GM21367 (cell line): ENCODE results near the gene JAM3.

Experiments used
- ATAC-seq: cut with Tn5 transposase; IDR thresholded peaks from one replicate; pipeline ENCODE4 v1.9.1; 2021; ENCODE audit not compliant: unreplicated experiment

The JAM3 gene

GRCh38 chr11:134142536-134142935 is 73.7 kb downstream of the JAM3 start:
- no peak for ATAC-seq

- no peak for ATAC-seq
These were observed 74.9 kb downstream of the JAM3 start for GRCh38 chr11:134143801-134144200.

DNA sequence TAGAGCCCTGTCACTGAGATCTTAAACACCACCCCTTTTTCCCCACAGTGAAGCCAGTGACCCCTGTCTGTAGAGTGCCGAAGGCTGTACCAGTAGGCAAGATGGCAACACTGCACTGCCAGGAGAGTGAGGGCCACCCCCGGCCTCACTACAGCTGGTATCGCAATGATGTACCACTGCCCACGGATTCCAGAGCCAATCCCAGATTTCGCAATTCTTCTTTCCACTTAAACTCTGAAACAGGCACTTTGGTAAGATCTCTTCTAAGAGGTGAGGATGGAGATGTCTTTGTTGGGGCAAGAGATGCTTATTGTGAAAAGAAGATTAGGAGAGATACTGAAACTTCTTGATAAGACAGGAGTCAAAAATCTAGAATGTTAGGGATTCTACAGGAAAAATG is 75.9 kb downstream of the JAM3 start:
- no peak for ATAC-seq

GRCh38 chr11:134145715-134146114 is 76.8 kb downstream of the JAM3 start:
- ATAC-seq: no peak

GRCh38 chr11:134146598-134146997 is 77.7 kb downstream of the JAM3 start:
- no peak for ATAC-seq

- no peak for ATAC-seq
These were observed 80.5 kb downstream of the JAM3 start for GRCh38 chr11:134149371-134149770.

GRCh38 chr11:134150195-134150903 is 81.5 kb downstream of the JAM3 start:
- ATAC-seq: no peak

DNA sequence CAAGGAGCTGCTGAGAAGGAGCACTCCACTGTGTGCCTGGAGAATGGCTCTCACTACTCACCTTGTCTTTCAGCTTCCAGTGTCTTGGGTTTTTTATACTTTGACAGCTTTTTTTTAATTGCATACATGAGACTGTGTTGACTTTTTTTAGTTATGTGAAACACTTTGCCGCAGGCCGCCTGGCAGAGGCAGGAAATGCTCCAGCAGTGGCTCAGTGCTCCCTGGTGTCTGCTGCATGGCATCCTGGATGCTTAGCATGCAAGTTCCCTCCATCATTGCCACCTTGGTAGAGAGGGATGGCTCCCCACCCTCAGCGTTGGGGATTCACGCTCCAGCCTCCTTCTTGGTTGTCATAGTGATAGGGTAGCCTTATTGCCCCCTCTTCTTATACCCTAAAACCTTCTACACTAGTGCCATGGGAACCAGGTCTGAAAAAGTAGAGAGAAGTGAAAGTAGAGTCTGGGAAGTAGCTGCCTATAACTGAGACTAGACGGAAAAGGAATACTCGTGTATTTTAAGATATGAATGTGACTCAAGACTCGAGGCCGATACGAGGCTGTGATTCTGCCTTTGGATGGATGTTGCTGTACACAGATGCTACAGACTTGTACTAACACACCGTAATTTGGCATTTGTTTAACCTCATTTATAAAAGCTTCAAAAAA is 82.3 kb downstream of the JAM3 start:
- ATAC-seq: no peak

GRCh38 chr11:134152696-134153095 is 83.8 kb downstream of the JAM3 start:
- no peak for ATAC-seq

GRCh38 chr11:134153147-134153905 is 84.5 kb downstream of the JAM3 start:
- ATAC-seq: no peak

DNA sequence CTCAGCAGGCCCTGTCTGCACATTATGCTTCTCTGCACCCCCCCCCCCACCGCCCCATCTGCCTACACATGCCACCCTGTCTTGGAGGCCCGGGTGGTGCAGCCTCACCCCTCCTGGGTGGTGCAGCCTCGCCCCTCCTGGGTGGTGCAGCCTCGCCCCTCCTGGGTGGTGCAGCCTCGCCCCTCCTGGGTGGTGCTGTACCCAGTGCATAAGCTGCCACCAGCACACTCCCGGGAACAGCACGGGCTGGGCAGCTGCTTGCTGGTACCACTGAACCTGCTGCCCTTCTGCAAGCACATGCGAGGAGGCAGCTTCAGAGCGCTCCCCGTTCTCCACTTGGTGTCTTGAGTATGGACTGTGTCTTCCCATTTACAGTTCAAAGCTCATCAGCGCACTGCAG is 85.6 kb downstream of the JAM3 start:
- ATAC-seq: no peak

DNA sequence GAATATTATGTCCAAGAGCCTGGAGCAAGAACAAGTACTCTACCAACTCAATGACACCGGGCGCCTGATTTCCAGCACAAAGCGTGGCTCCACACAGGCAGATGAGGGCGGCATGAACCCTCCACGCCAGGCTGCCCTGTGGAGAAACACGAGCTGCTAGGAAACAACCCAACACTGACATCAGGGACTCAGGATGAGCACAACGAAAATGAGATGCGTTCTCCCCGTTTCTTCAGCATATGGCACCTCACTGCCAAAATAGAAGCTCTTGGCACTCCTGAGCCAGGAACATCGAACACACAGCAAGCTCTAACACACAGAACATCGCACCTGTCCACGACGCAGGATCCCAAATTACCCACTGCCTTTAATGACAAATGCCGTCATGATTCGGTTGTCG is 86.6 kb downstream of the JAM3 start:
- no peak for ATAC-seq

GRCh38 chr11:134155946-134156865 is 87.3 kb downstream of the JAM3 start:
- ATAC-seq: no peak

GRCh38 chr11:134157451-134157850 is 88.6 kb downstream of the JAM3 start:
- no peak for ATAC-seq

- ATAC-seq: no peak
These were observed 89.2 kb downstream of the JAM3 start for GRCh38 chr11:134158023-134158422.

DNA sequence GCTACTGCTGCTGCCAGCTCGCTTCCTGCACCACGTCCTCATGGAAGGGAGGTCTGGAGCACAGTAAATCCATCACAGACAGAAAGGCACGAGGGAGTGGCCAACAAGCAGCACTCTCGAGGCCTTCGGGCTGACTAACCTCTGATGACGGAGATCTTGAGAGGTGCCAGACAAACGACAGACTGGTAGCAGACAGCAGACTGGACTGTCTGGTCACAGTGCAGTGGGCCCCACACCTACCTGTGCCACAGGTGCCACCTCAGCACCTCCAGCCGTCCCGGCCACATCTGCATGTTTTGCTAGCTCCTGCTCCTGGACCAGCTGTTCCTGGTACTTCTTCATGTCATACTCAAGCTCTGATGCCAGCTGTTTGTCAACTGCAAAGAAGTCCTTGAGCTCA is 90.8 kb downstream of the JAM3 start:
- no peak for ATAC-seq

- no peak for ATAC-seq
These were observed 95.9 kb downstream of the JAM3 start for GRCh38 chr11:134164490-134165370.

GRCh38 chr11:134170177-134170918 is 101.5 kb downstream of the JAM3 start:
- ATAC-seq: no peak

DNA sequence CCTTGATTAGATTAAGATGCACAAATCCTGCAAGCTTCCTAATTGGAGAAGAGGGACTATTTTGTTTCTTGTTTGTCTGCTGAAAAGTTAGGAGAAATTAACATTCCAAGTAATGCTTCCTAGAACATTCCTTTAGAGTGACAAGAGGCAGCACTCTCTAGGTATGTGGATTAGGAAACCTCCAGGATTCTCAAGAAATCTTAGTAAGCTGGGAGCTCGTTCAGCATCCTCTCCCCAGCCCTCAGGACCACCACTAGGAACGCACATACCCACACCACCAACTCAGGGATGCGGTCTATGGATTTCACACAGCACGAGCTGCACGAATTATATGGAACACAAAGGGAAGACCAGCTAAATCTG is 102.0 kb downstream of the JAM3 start:
- ATAC-seq: no peak
